ENCODE results near the gene KCNK1. TPM values are rescaled to one million over a fixed set of nuclear protein-coding genes. Genes with fewer than 3 reads are reported as not detected.
A peak's percentile ranks its signal among the peaks of the same experiment; 100 is the strongest.
"Not testable (repeated sequence)": the region's sequence is repeated elsewhere in the genome, so short reads cannot be mapped to it uniquely, and the experiment has no call there.

KCNK1 gene
- total RNA-seq, 4 donors from 2014 or later: 2.2 to 5.5 (median 3.2) TPM

- TF ChIP-seq CTCF (IDR thresholded peaks at IDR 0.05) (no peak), POLR2AphosphoS5 (IDR thresholded peaks at IDR 0.05) (peak; percentile 77), POLR2A (IDR thresholded peaks at IDR 0.05) (no peak), EP300 (IDR thresholded peaks at IDR 0.05) (no peak)
- 17 to 53% methylated on average over 3 to 7 of the region's 7 CpGs for WGBS, 2 donors (ENCODE audit: low coverage in 1 of 2)
- peaks cover 0 to 6% (median 0%) of the 10 kb centered on the region in 3 donors for H3K4me1 ChIP-seq
- peak overlapping the region in 1 of 4 donors; percentile 45 for H3K27ac ChIP-seq
- ATAC-seq: peak; percentile 63
- no peak overlapping the region for H3K4me3 ChIP-seq
- H3K9me3 ChIP-seq: no peaks in the 10 kb centered on the region
- H3K27me3 ChIP-seq: no peaks in the 10 kb centered on the region
- no peaks in the 10 kb centered on the region for H3K36me3 ChIP-seq
These were observed 54.9 kb downstream of the KCNK1 start for GRCh38 chr1:233668725-233669294.

GRCh38 chr1:233670363-233670762, 56.5 kb downstream of the KCNK1 start:
- H3K4me1 ChIP-seq, ATAC-seq, H3K36me3 ChIP-seq, H3K27me3 ChIP-seq, H3K4me3 ChIP-seq, H3K27ac ChIP-seq, H3K9me3 ChIP-seq: not testable (repeated sequence)
- WGBS, 2 donors (ENCODE audit: low coverage in 1 of 2): 92% methylated on average over 2 of the region's 2 CpGs

GRCh38 chr1:233671286-233671685, 57.4 kb downstream of the KCNK1 start:
- no peak for ATAC-seq
- H3K27me3 ChIP-seq: no peaks in the 10 kb centered on the region
- H3K4me3 ChIP-seq: no peak overlapping the region
- H3K27ac ChIP-seq: no peak overlapping the region
- no peak for TF ChIP-seq EP300 (IDR thresholded peaks at IDR 0.05)
- TF ChIP-seq POLR2A (IDR thresholded peaks at IDR 0.05): no peak
- no peak for TF ChIP-seq POLR2AphosphoS5 (IDR thresholded peaks at IDR 0.05)
- no peak for TF ChIP-seq CTCF (IDR thresholded peaks at IDR 0.05)
- no peaks in the 10 kb centered on the region for H3K9me3 ChIP-seq
- 80 to 86% methylated on average over 3 to 4 of the region's 5 CpGs for WGBS, 2 donors (ENCODE audit: low coverage in 1 of 2)
- H3K4me1 ChIP-seq: peaks cover 0 to 6% (median 0%) of the 10 kb centered on the region in 3 donors
- H3K36me3 ChIP-seq: no peaks in the 10 kb centered on the region

GRCh38 chr1:233672732-233673131, 58.8 kb downstream of the KCNK1 start:
- Histone ChIP-seq H3K4me1 (peaks cover 0 to 6% (median 0%) of the 10 kb centered on the region in 3 donors), H3K9me3 (no peaks in the 10 kb centered on the region), H3K36me3 (no peaks in the 10 kb centered on the region), H3K27ac (no peak overlapping the region), H3K27me3 (no peaks in the 10 kb centered on the region), H3K4me3 (no peak overlapping the region)
- 93 to 98% methylated on average over 5 to 6 of the region's 6 CpGs for WGBS, 2 donors (ENCODE audit: low coverage in 1 of 2)
- no peak for ATAC-seq
- TF ChIP-seq POLR2A (IDR thresholded peaks at IDR 0.05) (no peak), POLR2AphosphoS5 (IDR thresholded peaks at IDR 0.05) (no peak), EP300 (IDR thresholded peaks at IDR 0.05) (no peak), CTCF (IDR thresholded peaks at IDR 0.05) (no peak)

- Histone ChIP-seq H3K4me1 (peaks cover 0 to 3% (median 0%) of the 10 kb centered on the region in 3 donors), H3K27ac (no peak overlapping the region), H3K9me3 (no peaks in the 10 kb centered on the region), H3K27me3 (no peaks in the 10 kb centered on the region), H3K36me3 (no peaks in the 10 kb centered on the region), H3K4me3 (no peak overlapping the region)
- no peak for TF ChIP-seq POLR2AphosphoS5 (IDR thresholded peaks at IDR 0.05)
- no peak for TF ChIP-seq EP300 (IDR thresholded peaks at IDR 0.05)
- TF ChIP-seq CTCF (IDR thresholded peaks at IDR 0.05): no peak
- no peak for TF ChIP-seq POLR2A (IDR thresholded peaks at IDR 0.05)
- WGBS, 2 donors (ENCODE audit: low coverage in 1 of 2): 69 to 72% methylated on average over 7 to 8 of the region's 8 CpGs
- no peak for ATAC-seq
These were observed 59.5 kb downstream of the KCNK1 start for GRCh38 chr1:233673261-233673946.
